GM19043 (cell line): ENCODE data around the gene ITPRIPL2.

ENCODE experiments used
- ATAC-seq: cut with Tn5 transposase; IDR thresholded peaks from one replicate; pipeline ENCODE4 v1.9.1; 2021; ENCODE audit warnings: low read depth; ENCODE audit not compliant: unreplicated experiment

The ITPRIPL2 gene

GRCh38 chr16:19113577-19114358 is at the start of gene ITPRIPL2:
ITPRIPL2 (plus strand) TSS chr16:19113964; CDS start chr16:19114462, 498 bp downstream.
- ATAC-seq, result no peak

- ATAC-seq, result no peak
Measured at GRCh38 chr16:19066988-19067348, 46.8 kb upstream of the ITPRIPL2 start.

GRCh38 chr16:19067349-19068236 is 46.2 kb upstream of the ITPRIPL2 start, which contains the start of gene COQ7:
COQ7 (plus strand) TSS chr16:19067614; CDS start chr16:19067665, 51 bp downstream.
- ATAC-seq, result peak; percentile 95

- ATAC-seq, result no peak
Measured at GRCh38 chr16:19068237-19068815, 45.4 kb upstream of the ITPRIPL2 start.

- no peak for ATAC-seq
Measured at GRCh38 chr16:19071811-19072777, 41.7 kb upstream of the ITPRIPL2 start.

- ATAC-seq, result no peak
Measured at GRCh38 chr16:19073344-19073743, 40.4 kb upstream of the ITPRIPL2 start.

GRCh38 chr16:19073863-19074262 is 39.9 kb upstream of the ITPRIPL2 start:
- ATAC-seq, result no peak

- ATAC-seq, result no peak
Measured at GRCh38 chr16:19075511-19075910, 38.3 kb upstream of the ITPRIPL2 start.

GRCh38 chr16:19077879-19078278 is 35.9 kb upstream of the ITPRIPL2 start:
- ATAC-seq, result no peak

GRCh38 chr16:19083670-19084069 is 30.1 kb upstream of the ITPRIPL2 start:
- ATAC-seq, result no peak

GRCh38 chr16:19084139-19084538 is 29.6 kb upstream of the ITPRIPL2 start:
- no peak for ATAC-seq

- no peak for ATAC-seq
Measured at GRCh38 chr16:19084879-19085278, 28.9 kb upstream of the ITPRIPL2 start.

- no peak for ATAC-seq
Measured at GRCh38 chr16:19085679-19086200, 28.0 kb upstream of the ITPRIPL2 start.

- ATAC-seq, result peak; percentile 83
Measured at GRCh38 chr16:19086322-19087199, 27.2 kb upstream of the ITPRIPL2 start.

GRCh38 chr16:19088341-19088916 is 25.3 kb upstream of the ITPRIPL2 start:
- no peak for ATAC-seq

- ATAC-seq, result no peak
Measured at GRCh38 chr16:19089410-19089955, 24.3 kb upstream of the ITPRIPL2 start.

GRCh38 chr16:19090916-19091315 is 22.8 kb upstream of the ITPRIPL2 start:
- ATAC-seq, result no peak
